HS-27A (cell line): ENCODE data around the gene TEX264.

ENCODE experiments used
- DNase-seq: peaks from one replicate; pipeline ENCODE4 v3.0.0-alpha.2; 2012; ENCODE audit warnings: low read depth, missing footprints

The TEX264 gene

DNA sequence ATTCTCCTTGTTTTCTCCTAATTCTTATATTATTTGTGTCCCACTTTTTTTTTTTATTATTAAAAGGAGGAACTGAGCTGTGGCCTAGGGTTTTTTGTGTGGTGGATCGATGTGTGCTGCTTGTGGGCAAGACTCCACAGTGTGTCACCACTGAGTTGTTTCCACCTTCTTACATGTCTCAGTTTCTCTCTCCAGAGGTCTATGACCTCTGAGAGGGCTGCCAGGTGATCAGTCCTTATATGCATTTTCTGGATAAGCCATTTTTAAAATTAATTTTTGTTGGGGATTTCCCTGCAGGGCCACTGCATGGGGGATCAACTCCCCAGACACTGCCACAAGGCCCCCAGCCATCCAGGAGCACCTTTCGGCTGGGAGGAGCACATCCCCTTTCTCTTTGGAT, 80.2 kb downstream of the TEX264 start:
- no peak for DNase-seq
